NCI-H1436 treated with DMSO at 0.1 percent for 48 hours (cell line): ENCODE data around the gene CNR1.

Experiments
- DNase-seq: peaks from one replicate; lab custom pipeline; 2025; lab: John Stamatoyannopoulos, UW

CNR1 gene

DNA sequence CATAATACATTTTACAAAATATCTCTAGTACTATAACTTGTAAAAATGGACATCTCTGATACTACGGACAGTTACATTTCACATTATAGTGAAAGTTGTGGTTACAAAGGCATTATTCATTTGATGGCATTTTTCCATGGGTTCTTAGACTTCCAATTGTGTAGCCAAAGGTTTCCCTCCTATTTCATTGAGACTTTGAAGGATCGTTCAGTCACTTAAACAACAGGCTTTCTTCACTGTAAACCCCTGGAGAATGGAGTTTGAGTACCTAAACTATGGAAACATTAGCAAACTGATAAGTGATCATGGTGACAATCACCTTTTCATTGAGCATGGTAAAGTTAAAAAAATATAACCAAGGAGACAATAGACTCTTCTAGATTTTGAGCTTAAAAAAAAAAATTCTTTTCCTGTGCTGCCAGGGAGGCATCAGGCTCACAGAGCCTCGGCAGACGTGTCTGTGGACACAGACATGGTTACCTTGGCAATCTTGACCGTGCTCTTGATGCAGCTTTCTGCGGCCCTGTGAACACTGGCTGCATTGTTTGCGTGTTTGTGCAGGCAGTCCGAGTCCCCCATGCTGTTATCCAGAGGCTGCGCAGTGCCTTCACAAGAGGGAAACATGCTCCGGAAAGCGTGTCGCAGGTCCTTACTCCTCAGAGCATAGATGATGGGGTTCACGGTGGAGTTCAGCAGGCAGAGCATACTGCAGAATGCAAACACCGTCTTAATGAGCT lies 22.6 kb downstream of the CNR1 start:
- no peak for DNase-seq

DNA sequence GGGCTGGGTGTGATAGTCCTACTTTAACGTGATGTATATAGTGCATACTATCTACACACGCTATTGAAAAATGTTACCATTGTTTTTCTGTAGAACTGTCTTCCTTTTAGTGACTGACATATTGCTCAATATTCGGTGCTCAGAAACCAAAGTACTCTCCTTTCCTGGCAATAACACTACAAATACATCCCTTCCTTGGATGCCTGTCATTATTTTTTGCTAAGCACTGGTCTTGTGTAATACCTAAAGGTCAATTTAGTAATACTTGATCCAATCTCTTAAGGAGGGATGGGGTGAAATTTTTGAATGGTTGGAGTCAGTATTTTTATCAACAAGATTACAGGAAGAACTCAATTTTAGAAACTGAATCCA lies 23.9 kb downstream of the CNR1 start:
- DNase-seq, result no peak

DNA sequence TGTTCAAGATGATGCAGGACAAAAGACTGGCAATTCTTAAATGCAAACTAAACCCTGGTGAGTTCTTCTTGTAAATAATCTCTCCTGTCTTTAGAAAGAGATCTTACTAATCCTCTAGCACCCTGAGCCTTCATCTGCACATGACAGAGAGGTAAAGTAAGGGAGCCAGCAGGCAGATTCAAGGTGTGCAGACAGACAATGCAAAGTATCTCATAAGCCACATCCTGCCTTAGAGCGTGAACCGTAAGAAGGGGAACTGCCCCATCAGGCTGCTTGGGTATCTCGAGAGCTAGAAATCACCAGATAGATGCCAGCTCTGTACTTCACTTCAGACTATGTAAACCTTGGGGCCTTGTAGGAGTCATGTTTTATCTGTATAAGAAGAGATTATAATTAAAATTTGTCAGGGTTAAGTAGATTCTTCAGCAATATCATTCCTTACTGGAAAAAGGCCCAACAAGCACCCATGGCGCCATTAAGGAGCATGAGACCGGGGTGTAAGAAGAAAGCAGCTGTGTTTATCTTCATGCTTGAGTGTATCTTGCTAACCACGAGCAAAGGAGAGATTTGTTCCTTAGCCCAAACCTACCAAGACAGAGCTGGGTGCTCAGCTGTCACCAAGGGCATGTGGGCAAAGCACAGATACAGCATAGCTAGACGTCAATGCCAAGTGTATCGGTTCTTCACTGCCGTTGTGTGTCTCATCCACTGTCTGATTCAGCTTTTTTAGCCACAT lies 24.4 kb downstream of the CNR1 start:
- DNase-seq, result no peak

DNA sequence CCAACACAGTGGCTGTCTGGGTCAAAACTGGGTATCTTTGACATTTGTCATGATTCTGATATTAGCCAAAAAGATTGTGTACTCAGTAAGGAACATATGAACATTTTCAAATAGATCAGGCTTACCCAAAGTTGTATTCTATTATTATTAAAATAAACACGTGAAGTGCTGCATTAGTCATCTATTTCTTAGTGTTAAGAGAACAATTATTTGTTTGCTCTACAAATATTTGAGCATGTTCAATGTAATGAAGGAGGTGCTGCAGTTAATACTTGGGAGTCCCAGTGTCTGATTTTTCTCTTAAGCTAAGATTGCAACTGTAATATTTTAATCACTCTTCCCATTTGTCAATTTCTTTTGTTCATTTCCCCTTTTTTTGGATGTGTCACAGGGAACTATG lies 28.2 kb downstream of the CNR1 start:
- DNase-seq, result no peak

DNA sequence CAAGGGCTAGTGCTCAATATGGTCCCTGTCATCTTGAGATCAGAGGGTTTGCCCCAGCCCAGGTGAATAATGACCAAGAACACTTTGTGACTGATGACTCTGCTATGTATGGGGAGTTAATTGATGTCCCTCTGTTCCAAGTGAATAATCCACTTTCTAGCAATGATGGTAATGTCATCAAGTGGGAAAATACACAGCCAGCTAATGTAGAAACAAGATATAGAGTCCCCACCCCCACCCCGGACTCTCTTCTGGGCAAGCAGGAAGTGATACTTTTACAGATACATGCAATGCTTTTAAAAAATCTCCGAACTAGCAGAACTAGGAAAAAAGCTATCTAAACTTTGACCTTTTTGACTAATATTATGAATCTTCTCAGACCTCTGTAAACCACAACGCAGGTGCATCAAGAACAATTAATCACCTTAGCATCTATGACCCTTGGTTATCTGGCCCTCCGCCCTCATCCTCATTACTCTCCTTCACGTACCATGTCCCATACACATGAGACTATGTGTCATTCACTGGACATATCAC lies 30.5 kb downstream of the CNR1 start:
- no peak for DNase-seq

DNA sequence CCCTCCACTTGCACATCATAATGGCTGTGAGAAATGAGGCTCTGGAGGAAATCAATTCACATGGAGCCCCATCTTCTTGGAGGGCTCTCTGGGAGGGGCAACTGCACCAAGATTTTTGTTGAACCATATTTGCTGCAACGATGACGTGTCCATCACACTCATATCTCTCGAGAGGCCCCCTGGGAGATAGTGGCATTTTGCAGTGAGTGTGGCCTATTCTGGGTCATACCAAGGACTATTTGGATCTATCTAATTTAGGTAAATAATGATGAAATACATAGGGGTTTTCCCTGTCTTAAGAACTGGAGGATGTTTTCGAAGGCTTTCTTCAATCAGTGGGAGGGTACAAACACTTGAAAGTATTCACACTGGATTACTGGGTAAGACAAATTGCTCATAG lies 31.6 kb downstream of the CNR1 start:
- no peak for DNase-seq

DNA sequence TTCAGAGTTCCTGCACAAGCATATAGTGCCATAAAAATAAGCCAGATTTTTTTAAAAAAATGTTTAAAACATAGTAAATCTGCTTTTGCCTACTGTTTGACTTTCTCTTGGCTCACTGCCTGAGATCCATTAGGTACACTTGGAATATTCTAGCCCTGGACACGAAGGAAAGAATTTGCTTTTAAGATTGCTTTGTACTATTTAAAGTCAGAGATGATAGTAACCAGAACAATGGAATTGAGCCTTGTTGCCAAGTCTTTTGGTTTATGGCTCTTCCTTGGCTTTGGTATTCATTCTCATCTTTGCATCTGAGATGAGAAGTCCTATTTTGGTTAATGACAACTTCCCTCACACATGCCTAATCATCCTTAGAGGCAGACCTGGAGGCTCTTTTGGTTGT lies 32.4 kb downstream of the CNR1 start:
- no peak for DNase-seq

DNA sequence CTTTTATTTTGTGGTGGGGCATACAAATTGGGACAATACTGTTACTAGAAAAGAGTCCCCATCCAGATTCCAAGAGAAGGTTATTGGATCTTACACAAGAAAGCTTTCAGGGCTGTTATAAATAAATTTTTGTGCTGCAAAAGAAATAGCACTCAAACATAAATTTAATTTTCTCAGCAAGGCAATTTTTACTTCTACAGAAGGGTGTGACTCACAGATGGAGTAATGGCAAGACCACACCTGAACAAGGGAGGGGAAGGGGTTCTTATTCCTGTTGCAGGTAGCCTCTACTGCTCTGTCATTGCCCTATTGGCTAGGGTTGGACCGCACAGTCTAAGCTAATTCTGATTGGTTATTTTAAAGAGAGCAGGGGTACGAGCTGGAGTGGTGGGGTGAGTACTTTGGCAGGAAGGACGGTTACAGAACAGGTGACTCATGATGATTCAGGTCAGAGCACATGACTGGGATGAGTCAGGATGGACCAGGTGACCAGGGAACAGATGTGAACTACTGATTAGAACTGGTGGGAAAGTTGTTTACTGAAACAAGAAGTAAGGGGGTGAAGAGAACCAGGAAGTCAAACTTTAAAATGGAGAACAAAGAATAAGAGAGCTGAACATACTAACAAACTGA lies 41.1 kb downstream of the CNR1 start:
- no peak for DNase-seq

DNA sequence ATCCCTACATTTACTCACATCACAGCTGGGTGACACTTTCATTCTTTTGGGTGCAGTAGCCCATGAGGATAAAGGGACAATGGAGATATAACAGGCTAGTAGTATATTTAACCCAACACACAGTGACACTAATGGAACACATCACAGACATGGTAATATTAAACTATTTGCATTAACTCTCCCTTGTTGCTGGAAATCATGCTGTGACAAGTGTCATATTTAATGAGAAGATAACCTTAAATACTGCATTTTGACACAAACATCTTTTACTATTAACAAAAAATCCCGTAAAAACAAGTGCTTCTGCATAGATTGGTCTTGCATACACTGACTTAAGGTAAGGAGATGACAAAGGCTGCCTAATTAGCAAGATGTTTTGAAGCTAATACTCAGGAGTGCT lies 45.5 kb downstream of the CNR1 start:
- no peak for DNase-seq

DNA sequence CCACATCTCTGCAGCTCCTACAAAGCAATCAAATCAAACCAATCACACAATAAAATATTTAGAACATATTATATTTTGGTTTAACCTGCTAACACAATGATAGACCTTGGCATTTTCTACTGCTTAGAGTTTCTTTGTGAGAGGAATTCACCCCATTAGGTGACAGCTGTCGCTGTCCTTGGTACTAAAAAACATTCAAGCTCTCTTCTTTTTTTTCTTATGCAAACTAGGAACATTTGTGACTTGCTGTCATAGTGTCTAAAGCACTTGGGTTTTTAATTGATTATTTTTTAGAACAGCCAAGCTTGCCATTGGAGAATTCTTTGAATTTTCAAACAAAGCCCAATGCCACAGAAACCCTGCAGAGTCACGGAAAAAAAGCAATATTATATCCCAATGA lies 46.4 kb downstream of the CNR1 start:
- DNase-seq, result no peak

DNA sequence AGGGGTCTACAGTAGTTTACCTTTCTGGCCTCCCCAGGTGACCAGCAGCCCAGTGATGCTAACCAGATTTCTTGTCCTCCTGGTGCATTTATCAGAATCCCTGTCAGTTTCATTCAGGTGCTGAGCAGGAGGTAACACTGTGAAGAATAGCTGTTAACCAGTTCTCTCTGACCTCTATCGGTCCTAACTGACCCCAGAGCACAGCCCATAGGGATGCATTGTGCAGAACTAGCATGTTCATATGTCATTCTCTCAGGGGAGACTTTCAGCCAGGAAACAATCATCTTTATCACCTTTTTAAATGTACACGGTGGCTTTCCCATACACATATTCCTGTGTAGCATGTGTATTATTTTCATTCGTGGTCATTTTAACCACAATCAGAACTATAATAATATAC lies 49.9 kb downstream of the CNR1 start:
- no peak for DNase-seq

DNA sequence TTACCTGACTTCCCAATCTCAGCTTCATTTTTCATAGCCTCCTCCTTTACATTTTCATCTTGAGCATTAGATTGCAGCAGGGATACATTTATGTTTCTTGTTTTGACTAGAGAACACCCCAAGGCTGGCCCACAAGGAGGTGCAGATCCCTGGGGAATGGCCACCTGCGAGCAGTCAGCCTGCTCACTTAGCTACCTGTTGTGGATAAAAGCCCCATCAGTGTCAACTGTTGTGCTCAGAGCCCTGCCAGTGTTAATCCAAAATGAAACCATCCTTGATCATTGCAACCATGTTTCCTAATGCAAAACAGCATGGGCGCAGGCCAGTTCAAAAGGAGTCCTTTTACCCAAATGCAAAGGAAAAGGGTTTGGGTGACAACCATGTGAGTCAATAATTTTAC lies 50.8 kb downstream of the CNR1 start:
- no peak for DNase-seq

DNA sequence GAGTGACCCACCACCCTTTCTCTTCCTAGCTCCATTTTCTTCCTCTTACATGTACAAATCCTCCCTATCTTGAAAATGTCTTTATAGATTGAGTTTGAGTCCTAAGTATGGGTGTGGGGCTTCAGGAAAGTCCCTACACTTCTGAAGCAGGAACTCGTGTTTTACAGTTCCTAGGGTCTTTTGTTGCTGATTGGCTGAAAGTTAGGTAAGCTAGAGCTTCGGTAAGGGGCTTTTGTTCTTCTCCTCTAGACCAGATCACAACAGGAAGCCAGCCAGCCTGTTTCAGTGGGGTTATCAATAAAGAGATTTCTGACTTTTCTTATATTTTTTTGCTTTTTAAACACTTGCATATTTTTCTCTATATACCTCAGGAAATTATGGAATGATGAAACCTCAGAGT lies 51.3 kb downstream of the CNR1 start:
- no peak for DNase-seq

DNA sequence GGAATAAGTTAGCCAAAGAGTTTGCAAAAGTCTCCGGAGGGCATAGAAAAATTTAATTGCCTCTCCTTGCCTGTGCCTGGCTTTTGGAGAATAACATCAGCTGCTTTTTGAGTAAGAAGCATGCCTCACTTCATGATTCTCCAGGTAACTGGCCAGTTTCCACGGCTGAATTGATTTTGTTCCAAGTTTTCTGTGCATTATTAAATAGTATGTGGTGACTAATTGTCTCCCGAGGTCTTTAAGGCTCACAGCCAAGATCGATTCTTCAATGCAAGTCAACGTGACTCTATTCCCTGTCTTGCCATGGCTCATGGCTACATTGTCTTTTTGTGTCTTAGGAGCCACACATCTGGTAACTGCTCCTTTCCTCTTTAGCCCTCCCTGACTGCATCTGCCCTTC lies 54.2 kb downstream of the CNR1 start:
- no peak for DNase-seq

DNA sequence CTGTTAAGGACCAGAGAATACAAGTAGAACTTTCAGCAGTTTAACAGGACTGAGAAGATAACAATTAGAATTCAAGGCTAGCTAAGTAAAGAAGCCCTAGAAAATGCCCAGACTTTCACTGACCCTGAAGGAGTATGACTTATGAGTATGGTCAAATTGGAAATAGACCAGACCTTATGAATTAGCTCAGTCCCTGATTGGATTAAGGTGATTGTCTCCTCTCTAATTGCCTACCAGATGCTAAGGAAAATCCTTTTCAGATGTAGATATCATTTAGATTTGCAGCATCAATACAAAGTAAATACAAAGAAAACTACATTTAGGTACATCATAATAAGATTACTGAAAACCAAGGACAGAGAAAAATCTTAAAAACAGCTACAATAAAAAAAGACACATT lies 58.9 kb downstream of the CNR1 start:
- DNase-seq, result no peak

DNA sequence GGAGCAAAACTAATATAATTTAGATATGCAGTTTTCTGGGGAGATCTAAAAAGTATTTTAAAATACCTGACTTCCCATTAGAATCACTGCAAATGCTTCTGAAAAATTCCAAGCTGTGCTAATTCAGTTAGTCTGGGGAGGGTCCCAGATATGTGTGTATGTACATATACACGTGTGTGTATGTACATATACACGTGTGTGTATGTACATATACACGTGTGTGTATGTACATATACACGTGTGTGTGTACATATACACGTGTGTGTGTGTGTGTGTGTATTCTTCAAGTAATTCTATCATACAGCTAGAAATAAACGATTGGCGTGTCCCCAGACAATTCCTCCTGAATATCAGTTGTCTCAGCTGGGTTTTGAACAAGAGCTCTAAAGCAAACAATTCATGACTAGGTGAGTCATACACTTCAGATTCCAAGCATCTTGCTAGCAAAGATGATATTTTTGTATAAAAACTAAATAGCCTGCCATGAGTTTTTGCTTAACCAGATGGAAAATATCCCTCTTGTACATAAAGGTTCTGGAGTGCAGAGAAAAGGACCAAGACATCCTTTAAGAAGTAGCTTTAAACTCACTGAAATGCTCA lies 60.3 kb downstream of the CNR1 start:
- DNase-seq, result no peak
